Measurements from ENCODE around the gene NEO1.

Gene NEO1, protein sequence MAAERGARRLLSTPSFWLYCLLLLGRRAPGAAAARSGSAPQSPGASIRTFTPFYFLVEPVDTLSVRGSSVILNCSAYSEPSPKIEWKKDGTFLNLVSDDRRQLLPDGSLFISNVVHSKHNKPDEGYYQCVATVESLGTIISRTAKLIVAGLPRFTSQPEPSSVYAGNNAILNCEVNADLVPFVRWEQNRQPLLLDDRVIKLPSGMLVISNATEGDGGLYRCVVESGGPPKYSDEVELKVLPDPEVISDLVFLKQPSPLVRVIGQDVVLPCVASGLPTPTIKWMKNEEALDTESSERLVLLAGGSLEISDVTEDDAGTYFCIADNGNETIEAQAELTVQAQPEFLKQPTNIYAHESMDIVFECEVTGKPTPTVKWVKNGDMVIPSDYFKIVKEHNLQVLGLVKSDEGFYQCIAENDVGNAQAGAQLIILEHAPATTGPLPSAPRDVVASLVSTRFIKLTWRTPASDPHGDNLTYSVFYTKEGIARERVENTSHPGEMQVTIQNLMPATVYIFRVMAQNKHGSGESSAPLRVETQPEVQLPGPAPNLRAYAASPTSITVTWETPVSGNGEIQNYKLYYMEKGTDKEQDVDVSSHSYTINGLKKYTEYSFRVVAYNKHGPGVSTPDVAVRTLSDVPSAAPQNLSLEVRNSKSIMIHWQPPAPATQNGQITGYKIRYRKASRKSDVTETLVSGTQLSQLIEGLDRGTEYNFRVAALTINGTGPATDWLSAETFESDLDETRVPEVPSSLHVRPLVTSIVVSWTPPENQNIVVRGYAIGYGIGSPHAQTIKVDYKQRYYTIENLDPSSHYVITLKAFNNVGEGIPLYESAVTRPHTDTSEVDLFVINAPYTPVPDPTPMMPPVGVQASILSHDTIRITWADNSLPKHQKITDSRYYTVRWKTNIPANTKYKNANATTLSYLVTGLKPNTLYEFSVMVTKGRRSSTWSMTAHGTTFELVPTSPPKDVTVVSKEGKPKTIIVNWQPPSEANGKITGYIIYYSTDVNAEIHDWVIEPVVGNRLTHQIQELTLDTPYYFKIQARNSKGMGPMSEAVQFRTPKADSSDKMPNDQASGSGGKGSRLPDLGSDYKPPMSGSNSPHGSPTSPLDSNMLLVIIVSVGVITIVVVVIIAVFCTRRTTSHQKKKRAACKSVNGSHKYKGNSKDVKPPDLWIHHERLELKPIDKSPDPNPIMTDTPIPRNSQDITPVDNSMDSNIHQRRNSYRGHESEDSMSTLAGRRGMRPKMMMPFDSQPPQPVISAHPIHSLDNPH (N-terminal part only)

GRCh38 chr15:73051807-73052652 lies at the start of gene NEO1:
TSS of gene NEO1 (plus strand) at chr15:73052463. CDS start at chr15:73052676, 213 bp downstream.
- DNase-seq, result peak; percentile 79 to 92

DNA sequence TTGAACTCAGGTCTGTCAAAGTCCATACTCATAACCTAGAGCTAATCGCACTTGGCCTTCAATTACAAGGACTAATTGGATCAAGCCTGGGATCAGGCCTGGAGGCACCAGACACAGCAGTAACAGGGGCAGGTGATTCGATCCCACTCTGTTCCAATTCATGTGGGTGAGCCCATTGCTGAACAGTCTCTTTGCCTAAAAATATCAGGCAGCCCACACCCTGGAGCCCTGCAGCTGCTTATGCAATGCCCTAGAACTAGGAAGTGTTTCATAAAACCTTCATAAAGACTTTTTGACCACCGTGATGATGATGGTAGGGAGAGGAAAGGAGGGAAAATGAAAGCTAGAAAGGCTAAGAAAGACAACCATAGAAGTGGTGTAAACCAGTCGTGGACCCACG lies 47.8 kb upstream of the NEO1 start:
- no peak for DNase-seq

GRCh38 chr15:73005032-73005431 lies 47.2 kb upstream of the NEO1 start:
- no peak for DNase-seq

DNA sequence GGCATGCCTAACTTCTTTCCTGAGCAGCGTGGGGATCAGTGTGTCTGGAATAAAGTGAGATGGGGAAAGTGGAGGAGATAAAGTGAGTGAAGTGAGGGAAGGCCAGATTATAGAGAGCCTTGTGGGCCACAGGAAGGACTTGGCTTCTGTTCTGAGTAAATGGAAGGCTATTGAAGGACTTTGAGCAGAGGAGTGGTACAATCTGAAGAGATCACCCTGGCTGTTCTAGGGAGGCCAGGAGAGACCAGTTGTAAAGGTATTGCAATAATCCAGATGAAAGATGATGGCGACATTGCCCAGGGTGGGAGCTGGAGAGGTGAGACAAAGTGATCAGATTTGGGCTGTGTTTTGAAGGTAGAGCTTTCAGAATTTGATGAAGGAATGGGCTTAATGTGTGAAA lies 46.8 kb upstream of the NEO1 start:
- DNase-seq, result no peak

- DNase-seq, result no peak
These were observed 45.7 kb upstream of the NEO1 start for GRCh38 chr15:73006523-73006922.

DNA sequence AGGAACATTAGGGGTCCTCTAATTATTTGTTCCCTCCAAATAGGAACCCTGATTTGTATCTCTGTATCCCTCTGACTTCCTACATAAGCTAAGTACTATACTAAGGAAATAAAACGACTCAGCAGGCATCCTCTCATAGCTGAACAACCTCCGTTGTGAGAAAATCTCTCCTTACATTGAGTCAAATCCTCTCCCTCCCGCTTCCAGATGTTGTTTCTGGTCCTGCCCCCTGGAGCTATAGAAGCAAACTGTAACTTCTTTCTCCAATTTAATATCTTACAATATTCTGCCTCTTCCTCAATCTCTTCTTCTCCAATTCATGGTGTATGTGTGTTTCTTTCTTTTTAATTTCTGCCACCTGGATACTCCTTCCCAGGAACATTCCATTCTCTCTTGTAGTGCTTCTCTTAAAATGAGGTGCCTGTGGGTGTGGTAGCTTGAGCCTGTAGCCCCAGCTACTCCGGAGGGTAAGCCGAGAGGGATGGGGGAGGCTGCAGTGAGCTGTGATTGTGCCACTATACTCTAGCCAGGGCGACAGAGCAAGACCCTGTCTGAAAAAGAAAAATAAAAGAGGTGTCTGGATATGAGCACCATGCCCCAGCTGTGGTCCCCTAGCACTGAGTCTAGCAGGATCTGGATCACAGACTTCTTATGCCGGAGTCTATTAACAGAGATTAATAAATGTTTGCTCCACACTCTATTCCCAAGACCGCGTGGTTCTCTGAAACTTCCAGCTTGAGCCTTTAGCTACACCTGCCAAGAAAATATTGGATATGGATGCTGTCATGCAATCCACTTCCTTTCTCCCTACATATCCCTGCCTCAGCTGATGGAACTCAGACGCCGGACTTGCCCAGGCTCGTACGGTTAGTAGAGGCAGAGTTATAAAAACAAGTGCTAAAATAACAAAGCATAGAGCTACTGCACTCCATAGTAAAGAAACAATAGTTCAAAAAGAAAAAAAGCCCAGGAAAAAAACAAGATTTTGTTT lies 42.9 kb upstream of the NEO1 start:
- peak in 1 of 2 experiments; percentile 16 for DNase-seq

GRCh38 chr15:73010154-73011152 lies 41.8 kb upstream of the NEO1 start:
- no peak for DNase-seq

- DNase-seq, result no peak
These were observed 37.4 kb upstream of the NEO1 start for GRCh38 chr15:73014904-73015303.

- DNase-seq, result no peak
These were observed 36.8 kb upstream of the NEO1 start for GRCh38 chr15:73015493-73015892.

DNA sequence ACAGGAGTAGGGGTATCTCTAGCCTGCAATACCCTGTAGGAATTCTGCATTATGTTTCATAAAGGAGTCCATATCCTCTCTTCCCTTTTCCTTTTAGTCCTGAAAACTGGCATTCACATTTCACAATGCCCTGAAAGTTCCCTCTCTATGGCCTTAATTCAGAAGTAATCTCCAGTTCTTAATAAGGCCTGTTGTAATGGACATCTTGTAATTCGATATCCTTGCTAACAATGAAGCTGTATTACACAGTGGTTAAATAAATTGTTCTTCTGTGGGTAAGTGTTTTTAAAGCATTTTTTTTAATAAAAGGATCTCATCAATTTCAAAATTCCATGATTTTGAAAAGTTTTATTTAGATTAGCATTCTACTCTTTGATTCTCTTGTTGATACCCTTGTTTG lies 34.3 kb upstream of the NEO1 start:
- no peak for DNase-seq

GRCh38 chr15:73019154-73019553 lies 33.1 kb upstream of the NEO1 start:
- no peak for DNase-seq

DNA sequence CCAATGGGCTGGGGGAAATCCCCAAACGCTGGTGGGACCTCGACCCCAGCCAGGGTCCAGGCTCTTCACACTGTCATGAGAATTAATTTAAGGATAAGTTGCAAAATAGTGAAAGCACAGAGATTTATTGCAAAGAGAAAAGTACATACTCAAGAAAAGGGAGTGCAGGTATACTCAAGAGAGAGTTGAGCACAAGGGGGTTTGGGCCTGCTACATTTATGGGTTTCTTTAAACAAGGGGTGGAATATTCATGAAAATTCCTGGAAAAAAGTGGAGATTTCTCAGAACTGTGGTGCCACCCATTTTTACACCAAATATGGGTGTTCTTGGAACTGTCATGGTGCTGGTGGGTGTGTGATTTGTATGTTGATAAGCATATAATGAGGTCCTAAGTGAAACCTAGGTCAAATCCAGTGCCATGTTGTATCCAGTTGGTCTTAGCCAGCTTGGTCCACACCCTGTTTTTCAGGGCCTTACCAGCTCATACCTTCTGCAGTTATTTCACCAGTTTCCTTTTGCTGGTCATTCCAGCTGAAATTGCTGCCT lies 32.6 kb upstream of the NEO1 start:
- no peak for DNase-seq

- no peak for DNase-seq
These were observed 31.1 kb upstream of the NEO1 start for GRCh38 chr15:73021139-73021621.

- DNase-seq, result no peak
These were observed 30.1 kb upstream of the NEO1 start for GRCh38 chr15:73022161-73022560.

DNA sequence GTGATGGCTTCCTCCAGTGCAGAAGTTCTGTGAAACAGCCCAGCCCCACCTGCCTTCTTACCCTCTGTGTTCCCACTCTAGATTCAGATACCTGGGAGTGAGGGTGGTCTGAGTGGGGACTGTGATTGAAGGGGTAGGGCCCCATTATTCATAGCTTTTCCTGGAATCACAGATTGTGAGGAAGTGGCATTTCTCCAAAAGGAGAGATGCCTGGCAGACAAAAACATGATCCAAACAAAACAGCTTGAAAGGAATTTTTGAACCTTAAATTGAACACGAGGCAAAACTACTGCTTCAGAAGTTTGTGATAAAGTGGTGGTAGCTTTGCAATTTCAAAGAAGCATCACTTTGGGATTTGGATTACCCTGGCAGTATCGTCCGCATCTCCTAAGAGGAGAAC lies 29.2 kb upstream of the NEO1 start:
- no peak for DNase-seq

DNA sequence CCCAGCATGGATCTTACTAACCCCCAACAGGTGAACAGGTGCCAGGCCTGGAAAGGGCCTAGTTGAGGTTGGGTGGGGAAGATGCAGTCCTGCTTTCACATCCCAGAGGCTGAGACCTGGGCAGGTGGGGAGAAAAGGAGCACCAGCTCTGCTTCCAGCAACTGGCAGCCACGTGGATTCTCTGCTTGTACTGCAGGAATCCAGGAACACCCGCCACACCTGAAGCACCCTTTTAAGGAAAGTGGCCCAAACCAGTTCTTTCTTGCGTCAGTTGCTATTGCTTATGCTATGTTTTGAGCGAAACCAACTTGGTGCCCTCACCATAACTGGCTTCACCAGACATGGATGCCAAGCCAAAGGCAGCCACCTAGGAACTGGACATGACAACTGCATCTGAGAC lies 28.1 kb upstream of the NEO1 start:
- DNase-seq, result no peak

- no peak for DNase-seq
These were observed 25.7 kb upstream of the NEO1 start for GRCh38 chr15:73026511-73027054.

GRCh38 chr15:73028031-73028430 lies 24.2 kb upstream of the NEO1 start:
- DNase-seq, result peak in 1 of 2 experiments; percentile 25

Measured in NCI-H446 (cell line).